Stimulated activated CD8-positive, alpha-beta memory T cell treated with anti-CD3 and anti-CD28 coated beads, Interleukin-7, amount 100 ng/mL, for 48 hours (primary cell): ENCODE data around the gene TYMP.
A peak's percentile ranks its signal among the peaks of the same experiment; 100 is the strongest.
"Not testable (repeated sequence)": the region's sequence is repeated elsewhere in the genome, so short reads cannot be mapped to it uniquely, and the experiment has no call there.

Source experiments
- DNase-seq, 2 donors: peaks; one replicate each; pipeline ENCODE4 v3.0.0-alpha.2; 2020; ENCODE audit warnings: low read depth in 1 of 2; ENCODE audit errors: extremely low read depth in 1 of 2

TYMP gene

GRCh38 chr22:50542416-50542927, 12.7 kb upstream of the TYMP start:
- no peak for DNase-seq

GRCh38 chr22:50541667-50542026, 11.8 kb upstream of the TYMP start:
- DNase-seq: not testable (repeated sequence)

GRCh38 chr22:50540381-50540780, 10.6 kb upstream of the TYMP start:
- DNase-seq: no peak

- no peak for DNase-seq
Measured at GRCh38 chr22:50537765-50538164, 8.0 kb upstream of the TYMP start.

GRCh38 chr22:50536226-50536625, 6.4 kb upstream of the TYMP start:
- no peak for DNase-seq

GRCh38 chr22:50535113-50535512, 5.3 kb upstream of the TYMP start:
- DNase-seq: no peak

GRCh38 chr22:50533856-50534711, 4.3 kb upstream of the TYMP start:
- not testable (repeated sequence) for DNase-seq

GRCh38 chr22:50532824-50533796, 3.3 kb upstream of the TYMP start:
- no peak for DNase-seq

GRCh38 chr22:50531962-50532674, 2.3 kb upstream of the TYMP start:
- no peak for DNase-seq

GRCh38 chr22:50531546-50531961, 1.7 kb upstream of the TYMP start:
- no peak for DNase-seq

- peak; percentile 74 to 87 for DNase-seq
Measured at GRCh38 chr22:50530877-50531545, 1.2 kb upstream of the TYMP start.

- DNase-seq: no peak
Measured at GRCh38 chr22:50530580-50530876, 716 bp upstream of the TYMP start.

- DNase-seq: no peak
Measured at GRCh38 chr22:50529416-50529896, 356 bp downstream of the TYMP start.

- no peak for DNase-seq
Measured at GRCh38 chr22:50528682-50529415, 963 bp downstream of the TYMP start.

- DNase-seq: no peak
Measured at GRCh38 chr22:50527921-50528681, 1.7 kb downstream of the TYMP start.

GRCh38 chr22:50526834-50527801, 2.7 kb downstream of the TYMP start:
- no peak for DNase-seq

- DNase-seq: peak in 1 of 2 donors; percentile 78
Measured at GRCh38 chr22:50526108-50526833, 3.5 kb downstream of the TYMP start.
